H1 (cell line): ENCODE measurements around the gene DYDC2. TPM values are rescaled to one million over a fixed set of nuclear protein-coding genes. Genes with fewer than 3 reads are reported as not detected.

Experiments
- ASH2L ChIP-seq: fragments of 200-600, 300-600 bp; sonication (generic); IDR thresholded peaks from one replicate; pipeline ENCODE4 v1.7.1; 2017; ENCODE audit warnings: low read length
- ATF3 ChIP-seq: IDR thresholded peaks from 2 replicates; pipeline ENCODE4 v1.6.1; 2011; ENCODE audit warnings: low read depth, mild to moderate bottlenecking, low read length; ENCODE audit not compliant: insufficient read depth
- CHD2 ChIP-seq: IDR thresholded peaks from 2 replicates; pipeline ENCODE4 v1.6.1; 2012; ENCODE audit warnings: low read length, improper control_type of control experiment
- GABPA ChIP-seq: IDR thresholded peaks from 2 replicates; pipeline ENCODE4 v1.6.1; 2011; ENCODE audit warnings: mild to moderate bottlenecking, low read length, moderate library complexity, borderline replicate concordance; ENCODE audit not compliant: insufficient read depth
- HDAC2 ChIP-seq, 2 experiments: fragments of 300-600 bp in 1 of 2; sonication (generic) in 1 of 2; IDR thresholded peaks; 2 replicates each; pipeline ENCODE4 v1.6.1; 2011 to 2012; ENCODE audit warnings: low read depth in 2 of 2, low read length in 2 of 2, mild to moderate bottlenecking in 2 of 2, moderate library complexity in 2 of 2, borderline replicate concordance in 1 of 2, inconsistent platforms in 1 of 2
- HDAC6 ChIP-seq: IDR thresholded peaks from one replicate; pipeline ENCODE4 v1.7.1; 2012; ENCODE audit warnings: low read depth, mild to moderate bottlenecking, inconsistent platforms, low read length, moderate library complexity
- PHF8 ChIP-seq: fragments of 200-600 bp; sonication (generic); conservative IDR thresholded peaks from 2 replicates; pipeline ENCODE4 v1.7.1; 2012; ENCODE audit warnings: low read depth, mild to moderate bottlenecking, inconsistent platforms, low read length, moderate library complexity
- TBP ChIP-seq: IDR thresholded peaks from 2 replicates; pipeline ENCODE4 v1.6.1; 2011; ENCODE audit warnings: low read depth, low read length, improper control_type of control experiment
- polyA plus RNA-seq, 7 experiments: library from polyadenylated mRNA; depleted of rRNA in 3 of 7; stranded (reverse) in 5 of 7; unstranded in 2 of 7; fragments of >200 nt in 5 of 7; fragments of 200-250 nt in 2 of 7; gene quantifications; 1 replicate in 5 of 7; 2 replicates in 1 of 7; 4 replicates in 1 of 7; pipeline versions ENCODE4 v1.2.1 to v1.2.3, GENCODE V29; 2011 to 2013; ENCODE audit warnings: missing spikeins in 2 of 7, mixed read lengths in 2 of 7
- total RNA-seq: library from RNA; stranded (reverse); fragmentation: NEBNext Ultra II Directional; extraction: Animal tissue kit (Norgen Biotek cat#: 25700); gene quantifications from 2 replicates; pipeline ENCODE4 v1.2.1, GENCODE V29; 2021

Gene DYDC2
- total and polyA plus RNA-seq, 2 of the 8 experiments (the other 6 are each of a cell fraction or from before 2014, with no cell fraction given), result 1.5 to 5.2 TPM

- TF ChIP-seq GABPA (no peak), HDAC2 (IDR thresholded peaks at IDR 0.05; ENCODE audit: borderline replicate concordance in 1 of 2, low read depth in 2 of 2, low read length in 2 of 2) (0 out of 4 replicates have a peak, but pooled peaks of 1 of the 2 experiments have one; percentile 35), HDAC6 (no peak), TBP (peak; percentile 22; the same call in 1 of the 2 replicates), PHF8 (peak; percentile 73), ASH2L (peak; percentile 64), ATF3 (peak; percentile 61), CHD2 (0 out of 2 replicates have a peak, but pooled peaks have one; percentile 27)
- TF ChIP-seq, all 59 proteins: peak for 18
Measured at GRCh38 chr10:80408242-80409101, 51.9 kb downstream of the DYDC2 start, which contains the start of gene PRXL2A (continued).
